ENCODE measurements around the gene CLEC9A. TPM values are rescaled to one million over a fixed set of nuclear protein-coding genes. Genes with fewer than 3 reads are reported as not detected.
A peak's percentile ranks its signal among the peaks of the same experiment; 100 is the strongest.

Gene CLEC9A
- total and polyA plus RNA-seq, 2 experiments from 2014 or later = not detected

DNA sequence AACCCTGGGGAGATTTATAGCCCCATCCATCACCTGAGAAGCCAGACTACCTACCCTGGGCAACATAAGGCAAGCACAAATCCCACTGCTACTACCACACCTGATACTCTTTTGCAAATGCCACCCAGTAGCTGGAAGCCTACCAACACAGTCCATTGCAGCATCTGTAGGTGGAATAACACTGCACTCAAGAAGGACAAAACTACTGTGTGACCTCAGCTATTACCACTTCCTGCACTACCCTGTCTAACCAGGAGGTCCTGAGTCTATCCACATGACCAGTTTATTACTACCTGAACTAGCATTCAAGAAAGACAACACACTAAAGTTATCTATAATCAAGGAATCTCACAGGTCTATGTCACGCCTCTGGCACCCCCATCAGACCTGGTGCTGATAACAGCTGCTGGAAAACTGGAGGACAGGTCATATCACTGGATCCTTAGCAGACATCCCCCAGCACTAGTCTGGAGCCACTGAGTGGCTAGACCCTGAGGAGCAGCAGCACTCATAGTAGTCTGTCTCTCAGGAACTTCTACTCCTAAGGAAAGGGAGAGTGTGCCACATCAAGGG lies 71.3 kb downstream of the CLEC9A start:
- peaks cover 24% of the 10 kb centered on the region for H3K4me1 ChIP-seq (ENCODE audit: insufficient read depth)
- H3K79me2 ChIP-seq = no peaks in the 10 kb centered on the region
- no peak overlapping the region for H2AFZ ChIP-seq
- TF ChIP-seq EZH2phosphoT487 (IDR thresholded peaks at IDR 0.05; ENCODE audit: low read depth, severe bottlenecking, unreplicated experiment) (no peak), EZH2 (IDR thresholded peaks at IDR 0.05; ENCODE audit: borderline replicate concordance) (no peak)
- TF ChIP-seq, protein P1, sequence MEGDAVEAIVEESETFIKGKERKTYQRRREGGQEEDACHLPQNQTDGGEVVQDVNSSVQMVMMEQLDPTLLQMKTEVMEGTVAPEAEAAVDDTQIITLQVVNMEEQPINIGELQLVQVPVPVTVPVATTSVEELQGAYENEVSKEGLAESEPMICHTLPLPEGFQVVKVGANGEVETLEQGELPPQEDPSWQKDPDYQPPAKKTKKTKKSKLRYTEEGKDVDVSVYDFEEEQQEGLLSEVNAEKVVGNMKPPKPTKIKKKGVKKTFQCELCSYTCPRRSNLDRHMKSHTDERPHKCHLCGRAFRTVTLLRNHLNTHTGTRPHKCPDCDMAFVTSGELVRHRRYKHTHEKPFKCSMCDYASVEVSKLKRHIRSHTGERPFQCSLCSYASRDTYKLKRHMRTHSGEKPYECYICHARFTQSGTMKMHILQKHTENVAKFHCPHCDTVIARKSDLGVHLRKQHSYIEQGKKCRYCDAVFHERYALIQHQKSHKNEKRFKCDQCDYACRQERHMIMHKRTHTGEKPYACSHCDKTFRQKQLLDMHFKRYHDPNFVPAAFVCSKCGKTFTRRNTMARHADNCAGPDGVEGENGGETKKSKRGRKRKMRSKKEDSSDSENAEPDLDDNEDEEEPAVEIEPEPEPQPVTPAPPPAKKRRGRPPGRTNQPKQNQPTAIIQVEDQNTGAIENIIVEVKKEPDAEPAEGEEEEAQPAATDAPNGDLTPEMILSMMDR (IDR thresholded peaks at IDR 0.05; ENCODE audit: poor library complexity) = no peak
- no peak for DNase-seq (ENCODE audit: low spot score)
- no peaks in the 10 kb centered on the region for H3K9me2 ChIP-seq (replicated peaks; ENCODE audit: insufficient read depth)
- no peak overlapping the region for H3K4me2 ChIP-seq
- no peaks in the 10 kb centered on the region for H3K9me3 ChIP-seq (ENCODE audit: low read depth)
- WGBS (ENCODE audit: low lambda C conversion rate, missing lambda C conversion rate) = 81% methylated on average over 1 of the region's 1 CpG
- peak overlapping the region; percentile 13 for H3K27ac ChIP-seq
- no peaks in the 10 kb centered on the region for H3K27me3 ChIP-seq
- H3K36me3 ChIP-seq (replicated peaks; ENCODE audit: insufficient read depth, low read depth) = no peaks in the 10 kb centered on the region
- no peak overlapping the region for H3K4me3 ChIP-seq
- no peaks in the 10 kb centered on the region for H4K20me1 ChIP-seq (ENCODE audit: insufficient read depth, poor library complexity, severe bottlenecking)

DNA sequence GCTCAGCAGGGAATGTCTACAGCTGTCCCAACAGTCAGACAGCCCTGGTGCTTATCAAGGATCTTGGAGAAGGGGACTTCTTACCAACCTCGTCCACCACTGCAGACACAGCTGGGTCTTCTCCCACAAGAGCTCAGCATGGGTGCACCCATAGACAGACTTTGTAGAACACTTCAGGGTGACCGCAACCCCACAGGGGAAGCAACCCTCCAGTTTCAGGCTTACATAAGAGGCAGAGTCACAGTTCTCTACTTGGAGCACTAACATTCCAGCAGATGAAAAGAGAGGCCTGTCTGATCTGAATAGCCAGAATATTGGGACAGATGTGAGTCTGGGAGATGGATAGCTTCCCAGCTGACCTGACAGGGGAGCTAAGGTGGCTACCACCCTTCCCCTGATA lies 71.8 kb downstream of the CLEC9A start:
- no peak overlapping the region for H3K27ac ChIP-seq
- no peak overlapping the region for H3K4me2 ChIP-seq
- no peaks in the 10 kb centered on the region for H3K79me2 ChIP-seq
- peaks cover 21% of the 10 kb centered on the region for H3K4me1 ChIP-seq (ENCODE audit: insufficient read depth)
- WGBS (ENCODE audit: low lambda C conversion rate, missing lambda C conversion rate) = 92% methylated on average over 2 of the region's 2 CpGs
- no peaks in the 10 kb centered on the region for H4K20me1 ChIP-seq (ENCODE audit: insufficient read depth, poor library complexity, severe bottlenecking)
- H3K9me3 ChIP-seq (ENCODE audit: low read depth) = no peaks in the 10 kb centered on the region
- H3K27me3 ChIP-seq = no peaks in the 10 kb centered on the region
- no peaks in the 10 kb centered on the region for H3K9me2 ChIP-seq (replicated peaks; ENCODE audit: insufficient read depth)
- no peak overlapping the region for H2AFZ ChIP-seq
- DNase-seq (ENCODE audit: low spot score) = no peak
- H3K4me3 ChIP-seq = no peak overlapping the region
- TF ChIP-seq EZH2phosphoT487 (IDR thresholded peaks at IDR 0.05; ENCODE audit: low read depth, severe bottlenecking, unreplicated experiment) (no peak), EZH2 (IDR thresholded peaks at IDR 0.05; ENCODE audit: borderline replicate concordance) (no peak)
- TF ChIP-seq, protein P1 (IDR thresholded peaks at IDR 0.05; ENCODE audit: poor library complexity) = no peak
- no peaks in the 10 kb centered on the region for H3K36me3 ChIP-seq (replicated peaks; ENCODE audit: insufficient read depth, low read depth)

DNA sequence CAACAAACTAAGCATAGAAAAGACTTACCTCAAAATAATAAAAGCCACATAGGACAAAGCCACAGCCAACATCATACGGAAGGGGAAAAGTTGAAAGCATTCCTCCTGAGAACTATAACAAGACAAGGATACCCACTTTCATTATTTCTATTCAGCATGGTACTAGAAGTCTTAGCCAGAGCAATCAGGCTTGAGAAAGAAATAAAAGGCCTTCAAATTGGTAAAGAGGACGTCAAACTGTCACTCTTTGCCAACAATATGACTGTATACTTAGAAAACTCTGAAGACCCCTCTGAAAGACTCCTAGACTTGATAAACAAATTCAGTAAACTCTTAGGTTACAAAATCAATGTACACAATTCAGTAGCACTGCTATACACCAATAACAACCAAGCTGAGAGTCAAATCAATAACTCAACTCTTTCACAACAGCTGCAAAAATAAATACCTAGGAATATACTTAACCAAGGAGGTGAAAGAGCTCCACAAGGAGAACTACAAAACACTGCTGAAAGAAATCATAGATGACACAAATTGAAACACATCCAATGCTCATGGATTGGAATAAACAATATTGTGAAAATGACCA lies 79.9 kb downstream of the CLEC9A start:
- H3K27me3 ChIP-seq = no peaks in the 10 kb centered on the region
- H2AFZ ChIP-seq = no peak overlapping the region
- TF ChIP-seq EZH2 (IDR thresholded peaks at IDR 0.05; ENCODE audit: borderline replicate concordance) = no peak
- TF ChIP-seq, protein P1 (IDR thresholded peaks at IDR 0.05; ENCODE audit: poor library complexity) = no peak
- TF ChIP-seq EZH2phosphoT487 (IDR thresholded peaks at IDR 0.05; ENCODE audit: low read depth, severe bottlenecking, unreplicated experiment) = no peak
- no peak overlapping the region for H3K4me2 ChIP-seq
- no peak for DNase-seq (ENCODE audit: low spot score)
- H3K9me3 ChIP-seq (ENCODE audit: low read depth) = no peaks in the 10 kb centered on the region
- no peaks in the 10 kb centered on the region for H3K36me3 ChIP-seq (replicated peaks; ENCODE audit: insufficient read depth, low read depth)
- no peaks in the 10 kb centered on the region for H4K20me1 ChIP-seq (ENCODE audit: insufficient read depth, poor library complexity, severe bottlenecking)
- H3K9me2 ChIP-seq (replicated peaks; ENCODE audit: insufficient read depth) = no peaks in the 10 kb centered on the region
- H3K27ac ChIP-seq = no peak overlapping the region
- H3K4me3 ChIP-seq = no peak overlapping the region
- H3K79me2 ChIP-seq = no peaks in the 10 kb centered on the region
- H3K4me1 ChIP-seq (ENCODE audit: insufficient read depth) = no peaks in the 10 kb centered on the region
- 94% methylated on average over 2 of the region's 2 CpGs for whole genome bisulfite sequencing (ENCODE audit: low lambda C conversion rate, missing lambda C conversion rate)

All from hepatocyte (in vitro differentiated cells).